Testis (tissue), 3 donors: ENCODE data around the gene REV3L. TPM values are rescaled to one million over a fixed set of nuclear protein-coding genes. Genes with fewer than 3 reads are reported as not detected.

Experiments used
- DNase-seq: peaks from one replicate; pipeline ENCODE4 v3.0.0-alpha.2; 2019
- H3K27ac ChIP-seq, 2 donors: fragments of 200-600 bp; sonication (generic); one replicate each; pipeline ENCODE4 v1.5.1; 2019
- H3K27me3 ChIP-seq: fragments of 200-600 bp; sonication (generic); one replicate; pipeline ENCODE4 v1.5.1; 2019
- H3K36me3 ChIP-seq: fragments of 200-600 bp; sonication (generic); one replicate; pipeline ENCODE4 v1.5.1; 2017; ENCODE audit warnings: low read depth; ENCODE audit errors: missing control alignments
- H3K4me1 ChIP-seq: fragments of 200-600 bp; sonication (generic); one replicate; pipeline ENCODE4 v1.5.1; 2019
- H3K4me3 ChIP-seq, 2 donors: fragments of 200-600 bp; sonication (generic); one replicate each; pipeline ENCODE4 v1.5.1; 2017 to 2019
- H3K9me3 ChIP-seq: fragments of 200-600 bp; sonication (generic); one replicate; pipeline ENCODE4 v1.5.1; 2017
- CTCF ChIP-seq, 3 experiments: fragments of 450-650 bp in 2 of 3; fragments of 200-600 bp in 1 of 3; sonication (generic) in 1 of 3; IDR thresholded peaks; one replicate each; pipeline ENCODE4 v1.5.1; 2016 to 2019; ENCODE audit warnings: antibody characterized with exemption in 3 of 3, mild to moderate bottlenecking in 2 of 3, moderate library complexity in 1 of 3
- POLR2A ChIP-seq: fragments of 450-650 bp; IDR thresholded peaks from one replicate; pipeline ENCODE4 v1.6.1; 2017; ENCODE audit warnings: antibody characterized with exemption, mild to moderate bottlenecking, moderate library complexity
- WGBS, 2 donors: methylation state at CpG; one replicate each; pipeline ENCODE4 v1.1.5; 2018; 5-methylcytosine and 5-hydroxymethylcytosine counted together
- intact Hi-C: fragments of 100-400 bp; cut with DNase I; formaldehyde crosslinking; loops from one replicate; pipeline ENCODE4 v1.15.1; 2023; ENCODE audit warnings: low total_unique reads
- polyA plus RNA-seq: library from polyadenylated mRNA; stranded (reverse); fragments of 350-450 nt; fragmentation: Illumina TruSeq; extraction: RNeasy Lipid Tissue Mini Kit (QIAGEN cat#74804); gene quantifications from one replicate; pipeline ENCODE4 v1.2.3, GENCODE V29; 2014; ENCODE audit warnings: low read depth, low replicate concordance; ENCODE audit not compliant: insufficient read depth
- total RNA-seq, 2 donors: library from RNA; depleted of rRNA; stranded (reverse); fragments of >200 nt; gene quantifications; one replicate each; pipeline ENCODE4 v1.2.3, GENCODE V29; 2016

Gene REV3L
- total and polyA plus RNA-seq, 3 donors from 2014 or later = 11.1 to 56.8 (median 48.8) TPM

GRCh38 chr6:111367393-111368088, 115.5 kb downstream of the REV3L start:
- TF ChIP-seq POLR2A (no peak), CTCF (IDR thresholded peaks at IDR 0.05) (no peak)
- H3K27me3 ChIP-seq = no peaks in the 10 kb centered on the region
- DNase-seq = no peak
- H3K27ac ChIP-seq = no peak overlapping the region
- no peaks in the 10 kb centered on the region for H3K36me3 ChIP-seq
- H3K4me3 ChIP-seq = no peak overlapping the region
- H3K4me1 ChIP-seq = peaks cover 4% of the 10 kb centered on the region
- intact Hi-C loops = no loop called here
- 64 to 81% methylated on average over 8 to 9 of the region's 9 CpGs for WGBS, 2 donors
- no peaks in the 10 kb centered on the region for H3K9me3 ChIP-seq

- no peak for TF ChIP-seq POLR2A
- TF ChIP-seq CTCF (IDR thresholded peaks at IDR 0.05) = peak; percentile 24 to 42 (median 42)
These were observed 121.4 kb downstream of the REV3L start for GRCh38 chr6:111361648-111362047.

GRCh38 chr6:111358454-111358853, 124.6 kb downstream of the REV3L start:
- Histone ChIP-seq H3K27ac (no peak overlapping the region), H3K27me3 (no peaks in the 10 kb centered on the region), H3K4me1 (no peaks in the 10 kb centered on the region), H3K4me3 (no peak overlapping the region), H3K9me3 (no peaks in the 10 kb centered on the region), H3K36me3 (no peaks in the 10 kb centered on the region)
- intact Hi-C loops = no loop called here
- 97 to 100% methylated on average over 1 of the region's 1 CpG for WGBS, 2 donors
- TF ChIP-seq POLR2A (no peak), CTCF (IDR thresholded peaks at IDR 0.05) (no peak)
- DNase-seq = no peak

More at GRCh38 chr6:111361648-111362047, 121.4 kb downstream of the REV3L start:
- no peaks in the 10 kb centered on the region for H3K4me1 ChIP-seq
- no peak overlapping the region for H3K27ac ChIP-seq
- no peak overlapping the region for H3K4me3 ChIP-seq
- no peaks in the 10 kb centered on the region for H3K9me3 ChIP-seq
- 41 to 52% methylated on average over 5 of the region's 5 CpGs for WGBS, 2 donors
- intact Hi-C loops = no loop called here
- H3K27me3 ChIP-seq = no peaks in the 10 kb centered on the region
- no peaks in the 10 kb centered on the region for H3K36me3 ChIP-seq
- DNase-seq = peak; percentile 57

GRCh38 chr6:111357705-111358104, 125.3 kb downstream of the REV3L start:
- Histone ChIP-seq H3K27ac (no peak overlapping the region), H3K9me3 (no peaks in the 10 kb centered on the region), H3K36me3 (no peaks in the 10 kb centered on the region), H3K27me3 (no peaks in the 10 kb centered on the region), H3K4me3 (no peak overlapping the region), H3K4me1 (no peaks in the 10 kb centered on the region)
- intact Hi-C loops = no loop called here
- DNase-seq = no peak
- TF ChIP-seq POLR2A (no peak), CTCF (IDR thresholded peaks at IDR 0.05) (no peak)

GRCh38 chr6:111356551-111356950, 126.5 kb downstream of the REV3L start:
- no peak overlapping the region for H3K4me3 ChIP-seq
- no peaks in the 10 kb centered on the region for H3K4me1 ChIP-seq
- DNase-seq = no peak
- TF ChIP-seq CTCF (IDR thresholded peaks at IDR 0.05) = no peak
- TF ChIP-seq POLR2A = no peak
- WGBS, 2 donors = 100% methylated on average over 1 of the region's 1 CpG
- no peaks in the 10 kb centered on the region for H3K27me3 ChIP-seq
- no peak overlapping the region for H3K27ac ChIP-seq
- intact Hi-C loops = no loop called here
- no peaks in the 10 kb centered on the region for H3K9me3 ChIP-seq
- no peaks in the 10 kb centered on the region for H3K36me3 ChIP-seq
